ENCODE results near the gene MPHOSPH9. TPM values are rescaled to one million over a fixed set of nuclear protein-coding genes. Genes with fewer than 3 reads are reported as not detected.

MPHOSPH9 gene
- total RNA-seq, 2 donors from 2014 or later, result 68.4 to 85.3 TPM

DNA sequence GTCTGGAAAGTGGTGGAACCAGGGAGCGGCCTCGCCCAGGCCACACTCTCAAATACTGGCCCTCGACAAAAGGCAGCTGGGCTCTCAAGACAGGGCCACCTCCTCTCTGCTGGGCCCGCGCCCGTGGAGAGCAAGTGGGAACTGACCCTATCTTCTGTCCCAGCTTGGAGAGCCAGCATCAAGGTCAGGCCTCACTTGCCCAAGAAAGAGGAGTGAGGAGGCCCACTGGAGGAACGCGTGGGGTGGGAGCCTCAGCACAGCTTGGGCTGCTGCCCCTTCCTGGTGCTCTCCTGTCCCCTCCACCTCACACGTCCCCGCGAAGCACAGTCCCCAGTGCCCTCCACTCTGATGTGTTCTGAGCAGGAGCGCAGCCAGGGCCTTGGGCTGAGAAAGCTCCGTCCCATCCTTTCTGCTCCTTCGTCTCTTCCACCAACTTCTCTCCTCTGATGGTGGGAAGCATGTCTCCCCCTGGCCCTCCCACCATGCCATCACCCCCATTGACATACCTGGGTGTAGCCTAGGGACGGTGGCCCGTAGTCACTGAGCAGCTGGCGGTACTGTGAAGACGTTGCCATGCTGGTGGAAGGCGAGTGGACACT, 33.8 kb upstream of the MPHOSPH9 start:
- Mint-ChIP-seq H3K4me1 (peaks cover 9% of the 10 kb centered on the region), H3K36me3 (ENCODE audit: low read depth) (peaks cover 42% of the 10 kb centered on the region), H3K9me3 (no peaks in the 10 kb centered on the region), H3K27ac (peak overlapping the region; percentile 21), H3K4me3 (no peak overlapping the region), H3K27me3 (ENCODE audit: insufficient read depth) (no peaks in the 10 kb centered on the region)
- H3K9ac ChIP-seq (ENCODE audit: extremely low read depth, low read length, poor library complexity, severe bottlenecking), result no peak overlapping the region
- TF ChIP-seq, protein P1, sequence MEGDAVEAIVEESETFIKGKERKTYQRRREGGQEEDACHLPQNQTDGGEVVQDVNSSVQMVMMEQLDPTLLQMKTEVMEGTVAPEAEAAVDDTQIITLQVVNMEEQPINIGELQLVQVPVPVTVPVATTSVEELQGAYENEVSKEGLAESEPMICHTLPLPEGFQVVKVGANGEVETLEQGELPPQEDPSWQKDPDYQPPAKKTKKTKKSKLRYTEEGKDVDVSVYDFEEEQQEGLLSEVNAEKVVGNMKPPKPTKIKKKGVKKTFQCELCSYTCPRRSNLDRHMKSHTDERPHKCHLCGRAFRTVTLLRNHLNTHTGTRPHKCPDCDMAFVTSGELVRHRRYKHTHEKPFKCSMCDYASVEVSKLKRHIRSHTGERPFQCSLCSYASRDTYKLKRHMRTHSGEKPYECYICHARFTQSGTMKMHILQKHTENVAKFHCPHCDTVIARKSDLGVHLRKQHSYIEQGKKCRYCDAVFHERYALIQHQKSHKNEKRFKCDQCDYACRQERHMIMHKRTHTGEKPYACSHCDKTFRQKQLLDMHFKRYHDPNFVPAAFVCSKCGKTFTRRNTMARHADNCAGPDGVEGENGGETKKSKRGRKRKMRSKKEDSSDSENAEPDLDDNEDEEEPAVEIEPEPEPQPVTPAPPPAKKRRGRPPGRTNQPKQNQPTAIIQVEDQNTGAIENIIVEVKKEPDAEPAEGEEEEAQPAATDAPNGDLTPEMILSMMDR (conservative IDR thresholded peaks at IDR 0.05), result no peak
- H3K4me3 ChIP-seq (ENCODE audit: low read length), result no peak overlapping the region
- H3K27me3 ChIP-seq (ENCODE audit: control insufficient read depth, insufficient read depth, low read length, poor library complexity, severe bottlenecking), result no peaks in the 10 kb centered on the region
- WGBS, 2 experiments (ENCODE audit: insufficient coverage in 1 of 2, insufficient read length in 1 of 2), result 96 to 97% methylated on average over 11 to 19 of the region's 19 CpGs
- peaks cover 34% of the 10 kb centered on the region for H3K36me3 ChIP-seq (ENCODE audit: control insufficient read depth, insufficient read depth, low read length)
- DNase-seq, result no peak
- peaks cover 4% of the 10 kb centered on the region for H3K4me1 ChIP-seq (ENCODE audit: control insufficient read depth, insufficient read depth, low read length)
- peaks cover under 1% of the 10 kb centered on the region for H3K9me3 ChIP-seq (ENCODE audit: control insufficient read depth, low read length)
- no peak overlapping the region for H3K27ac ChIP-seq (ENCODE audit: low read depth, low read length)

DNA sequence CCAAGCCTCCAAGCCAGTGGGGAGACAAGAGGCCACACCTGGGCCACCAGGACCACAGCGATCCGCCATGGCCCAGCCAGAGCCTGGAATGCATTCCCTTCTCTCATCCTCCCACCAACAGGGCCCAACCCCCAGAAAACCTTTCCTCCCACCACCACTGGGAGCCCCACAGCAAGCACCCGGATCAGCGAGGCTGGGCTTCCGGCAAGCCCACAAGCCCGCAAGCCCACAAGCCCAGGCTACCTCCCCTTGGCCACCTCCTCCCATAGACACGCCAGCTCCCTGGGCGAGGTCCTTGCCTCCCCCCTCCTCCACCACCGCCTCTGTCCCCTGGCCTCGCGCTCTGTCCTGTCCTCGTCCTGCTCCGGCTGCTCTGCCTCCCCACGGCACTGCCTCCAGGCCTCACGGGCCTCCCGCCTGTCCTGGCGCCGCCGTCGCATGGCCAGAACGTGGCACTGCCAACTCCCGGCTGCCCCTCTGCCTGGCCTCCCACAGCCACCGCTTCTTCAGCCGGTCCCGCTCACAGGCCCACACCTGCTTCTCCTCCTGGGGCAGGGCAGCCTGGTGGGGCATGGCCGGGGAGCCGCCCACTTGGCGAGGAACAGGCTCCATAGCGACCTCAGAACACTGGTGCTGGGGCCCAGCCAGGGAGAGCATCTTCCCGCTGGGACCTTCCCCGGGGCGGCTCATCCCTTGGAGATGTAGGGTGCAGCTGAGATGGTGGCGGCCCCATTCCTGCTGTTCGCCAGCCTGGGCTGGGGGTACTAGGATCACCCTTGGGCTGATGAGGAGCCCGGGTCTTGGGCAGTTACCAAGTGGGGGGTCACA, 33.1 kb upstream of the MPHOSPH9 start:
- no peak overlapping the region for H3K27ac ChIP-seq (ENCODE audit: low read depth, low read length)

DNA sequence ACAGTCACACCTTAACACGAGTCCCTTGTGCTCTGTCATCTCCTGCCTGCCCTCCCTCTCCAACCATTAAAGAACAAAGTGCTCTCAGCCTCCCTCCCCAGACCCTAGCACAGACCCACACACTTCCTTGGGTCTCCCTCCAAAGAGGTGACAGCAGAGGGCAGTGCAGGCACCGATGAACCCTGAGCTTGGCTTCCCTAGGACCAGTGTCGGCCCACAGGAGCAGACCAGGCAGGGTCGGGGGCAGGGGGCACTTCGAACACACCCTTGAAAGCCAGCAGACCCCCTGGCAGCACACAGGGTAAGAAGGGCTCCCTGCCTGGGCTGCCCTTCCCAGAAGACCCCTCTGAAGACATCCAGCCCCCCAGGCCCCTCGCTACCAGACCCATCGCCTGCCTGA, 31.7 kb upstream of the MPHOSPH9 start:
- Histone ChIP-seq H3K9me3 (ENCODE audit: control insufficient read depth, low read length) (peaks cover 10% of the 10 kb centered on the region), H3K27ac (ENCODE audit: low read depth, low read length) (no peak overlapping the region), H3K9ac (ENCODE audit: extremely low read depth, low read length, poor library complexity, severe bottlenecking) (no peak overlapping the region), H3K36me3 (ENCODE audit: control insufficient read depth, insufficient read depth, low read length) (peaks cover 55% of the 10 kb centered on the region), H3K27me3 (ENCODE audit: control insufficient read depth, insufficient read depth, low read length, poor library complexity, severe bottlenecking) (no peaks in the 10 kb centered on the region), H3K4me1 (ENCODE audit: control insufficient read depth, insufficient read depth, low read length) (peaks cover 4% of the 10 kb centered on the region), H3K4me3 (ENCODE audit: low read length) (no peak overlapping the region)
- peak; percentile 91 for DNase-seq
- Mint-ChIP-seq H3K27me3 (ENCODE audit: insufficient read depth) (no peaks in the 10 kb centered on the region), H3K4me1 (peaks cover 14% of the 10 kb centered on the region), H3K27ac (peak overlapping the region; percentile 75), H3K4me3 (no peak overlapping the region), H3K9me3 (no peaks in the 10 kb centered on the region), H3K36me3 (ENCODE audit: low read depth) (peaks cover 63% of the 10 kb centered on the region)
- TF ChIP-seq, protein P1 (conservative IDR thresholded peaks at IDR 0.05), result peak; percentile 72
- 80 to 91% methylated on average over 6 to 7 of the region's 7 CpGs for WGBS, 2 experiments (ENCODE audit: insufficient coverage in 1 of 2, insufficient read length in 1 of 2)

More for the DNA sequence above, 33.1 kb upstream of the MPHOSPH9 start:
- 95 to 96% methylated on average over 22 to 35 of the region's 35 CpGs for WGBS, 2 experiments (ENCODE audit: insufficient coverage in 1 of 2, insufficient read length in 1 of 2)
- peaks cover 7% of the 10 kb centered on the region for H3K9me3 ChIP-seq (ENCODE audit: control insufficient read depth, low read length)
- Mint-ChIP-seq H3K27me3 (ENCODE audit: insufficient read depth) (no peaks in the 10 kb centered on the region), H3K27ac (no peak overlapping the region), H3K9me3 (no peaks in the 10 kb centered on the region), H3K36me3 (ENCODE audit: low read depth) (peaks cover 49% of the 10 kb centered on the region), H3K4me3 (no peak overlapping the region), H3K4me1 (peaks cover 12% of the 10 kb centered on the region)
- H3K36me3 ChIP-seq (ENCODE audit: control insufficient read depth, insufficient read depth, low read length), result peaks cover 41% of the 10 kb centered on the region
- TF ChIP-seq, protein P1 (conservative IDR thresholded peaks at IDR 0.05), result no peak
- H3K4me1 ChIP-seq (ENCODE audit: control insufficient read depth, insufficient read depth, low read length), result peaks cover 4% of the 10 kb centered on the region
- no peak overlapping the region for H3K9ac ChIP-seq (ENCODE audit: extremely low read depth, low read length, poor library complexity, severe bottlenecking)
- H3K27me3 ChIP-seq (ENCODE audit: control insufficient read depth, insufficient read depth, low read length, poor library complexity, severe bottlenecking), result no peaks in the 10 kb centered on the region
- H3K4me3 ChIP-seq (ENCODE audit: low read length), result no peak overlapping the region
- DNase-seq, result peak; percentile 63

All from endodermal cell (in vitro differentiated cells).